K562 (cell line): Measurements from ENCODE around the gene ERICH6. TPM values are rescaled to one million over a fixed set of nuclear protein-coding genes. Genes with fewer than 3 reads are reported as not detected.

Experiments used
- ARID2 ChIP-seq: fragments of 450-650 bp; IDR thresholded peaks from 2 replicates; pipeline ENCODE4 v1.6.1; 2017; ENCODE audit warnings: antibody characterized with exemption, mild to moderate bottlenecking
- CHD7 ChIP-seq: fragments of 200-600 bp; sonication (generic); IDR thresholded peaks from one replicate; pipeline ENCODE4 v1.6.1; 2012; ENCODE audit warnings: mild to moderate bottlenecking, low read depth, low read length, inconsistent platforms
- NFE2 ChIP-seq: IDR thresholded peaks from 2 replicates; pipeline ENCODE4 v1.6.1; 2014; ENCODE audit warnings: antibody characterized with exemption, low read depth
- ZBTB40 ChIP-seq, 2 experiments: fragments of 450-650 bp in 1 of 2; sonication (generic) in 1 of 2; formaldehyde crosslinking in 1 of 2; IDR thresholded peaks; 2 replicates each; pipeline versions ENCODE4 v1.7.1 to v1.9.0; 2016 to 2022; ENCODE audit warnings: inconsistent platforms in 1 of 2, mild to moderate bottlenecking in 1 of 2, missing genetic modification reagents in 1 of 2
- ZNF23 ChIP-seq: fragments of 250-450 bp; sonication (Bioruptor Pico); IDR thresholded peaks from 2 replicates; pipeline ENCODE4 v1.4.0; 2020; ENCODE audit warnings: mild to moderate bottlenecking
- polyA plus RNA-seq, 8 experiments: library from polyadenylated mRNA; depleted of rRNA in 4 of 8; stranded (reverse) in 5 of 8; unstranded in 3 of 8; fragments of >200 nt; fragmentation: Nextera tagmentation in 2 of 8; fragmentation: Illumina TruSeq in 1 of 8; extraction: Ambion mirVana in 2 of 8; extraction: Trizol in 1 of 8; gene quantifications; 2 replicates each; pipeline versions ENCODE4 v1.2.1 to v1.2.3, GENCODE V29; 2011 to 2014; ENCODE audit warnings: inconsistent platforms in 1 of 8, missing spikeins in 1 of 8
- total RNA-seq, 7 experiments: library from RNA; depleted of rRNA in 6 of 7; stranded (reverse); fragments of >200 nt in 6 of 7; fragmentation: Illumina TruSeq in 2 of 7; extraction: Trizol in 2 of 7; gene quantifications; 2 replicates each; pipeline versions ENCODE4 v1.2.1 to v1.2.3, GENCODE V29; 2011 to 2021; ENCODE audit warnings: low replicate concordance in 1 of 7

Gene ERICH6
- total and polyA plus RNA-seq, 9 of the 15 experiments (the other 6 are each of a cell fraction or from before 2014, with no cell fraction given) = not detected

GRCh38 chr3:150737874-150738679 is 34.4 kb upstream of the ERICH6 start (continued):
- TF ChIP-seq ZBTB40 (IDR thresholded peaks at IDR 0.05) (no peak), ZBTB40 (CRISPR knock-in tag; IDR thresholded peaks at IDR 0.05) (no peak), ARID2 (no peak), NFE2 (no peak; the same call in 1 of the 2 replicates), ZNF23 (CRISPR knock-in tag) (no peak), CHD7 (no peak)
